Trophoblast cell (in vitro differentiated cells and primary cell): ENCODE results near the gene CD177. TPM values are rescaled to one million over a fixed set of nuclear protein-coding genes. Genes with fewer than 3 reads are reported as not detected.

ENCODE experiments used
- DNase-seq, 2 donors: peaks; one replicate each; pipeline ENCODE4 v3.0.0-alpha.2; 2016
- H2AFZ ChIP-seq: 2 replicates; pipeline ENCODE4 v1.6.1; 2013; ENCODE audit warnings: low read length, moderate library complexity, mild to moderate bottlenecking; ENCODE audit not compliant: insufficient read depth, poor library complexity
- H2AK5ac ChIP-seq: 2 replicates; pipeline ENCODE4 v1.6.1; 2013; ENCODE audit warnings: mild to moderate bottlenecking, low read length
- H2BK120ac ChIP-seq: 2 replicates; pipeline ENCODE4 v1.6.1; 2013; ENCODE audit warnings: low read length, mild to moderate bottlenecking, moderate library complexity; ENCODE audit not compliant: insufficient read depth, poor library complexity
- H2BK12ac ChIP-seq: 2 replicates; pipeline ENCODE4 v1.6.1; 2013; ENCODE audit warnings: mild to moderate bottlenecking, low read length, moderate library complexity
- H2BK5ac ChIP-seq: 2 replicates; pipeline ENCODE4 v1.6.1; 2013; ENCODE audit warnings: low read length, low read depth, moderate library complexity, mild to moderate bottlenecking; ENCODE audit not compliant: poor library complexity
- H3K14ac ChIP-seq: 2 replicates; pipeline ENCODE4 v1.6.1; 2013; ENCODE audit warnings: mild to moderate bottlenecking, low read length
- H3K18ac ChIP-seq: 2 replicates; pipeline ENCODE4 v1.6.1; 2013; ENCODE audit warnings: mild to moderate bottlenecking, low read length
- H3K23ac ChIP-seq: 2 replicates; pipeline ENCODE4 v1.6.1; 2013; ENCODE audit warnings: low read length
- H3K27ac ChIP-seq: 2 replicates; pipeline ENCODE4 v1.5.1; 2013; ENCODE audit warnings: low read depth, mild to moderate bottlenecking, inconsistent platforms, low read length, moderate library complexity
- H3K27me3 ChIP-seq: 2 replicates; pipeline ENCODE4 v1.6.1; 2013; ENCODE audit warnings: inconsistent platforms, mild to moderate bottlenecking, low read length, moderate library complexity; ENCODE audit not compliant: insufficient read depth
- H3K36me3 ChIP-seq, 2 experiments: 1 replicate in 1 of 2; 2 replicates in 1 of 2; pipeline ENCODE4 v1.6.1; 2013; ENCODE audit warnings: low read length in 2 of 2, mild to moderate bottlenecking in 2 of 2, moderate library complexity in 1 of 2; ENCODE audit not compliant: insufficient read depth in 2 of 2, control insufficient read depth in 1 of 2
- H3K4ac ChIP-seq: 2 replicates; pipeline ENCODE4 v1.6.1; 2013; ENCODE audit warnings: low read depth, mild to moderate bottlenecking, low read length, moderate library complexity
- H3K4me1 ChIP-seq, 2 experiments: 1 replicate in 1 of 2; 2 replicates in 1 of 2; pipeline ENCODE4 v1.6.1; 2013; ENCODE audit warnings: low read length in 2 of 2, mild to moderate bottlenecking in 2 of 2, moderate library complexity in 1 of 2; ENCODE audit not compliant: insufficient read depth in 2 of 2, control insufficient read depth in 1 of 2
- H3K4me2 ChIP-seq: 2 replicates; pipeline ENCODE4 v1.6.1; 2013; ENCODE audit warnings: inconsistent platforms, mild to moderate bottlenecking, low read length, moderate library complexity
- H3K4me3 ChIP-seq: 2 replicates; pipeline ENCODE4 v1.5.1; 2013; ENCODE audit warnings: mild to moderate bottlenecking, low read depth, low read length, inconsistent platforms
- H3K79me1 ChIP-seq: one replicate; pipeline ENCODE4 v1.6.1; 2013; ENCODE audit warnings: low read length
- H3K79me2 ChIP-seq: 2 replicates; pipeline ENCODE4 v1.6.1; 2013; ENCODE audit warnings: low read length, mild to moderate bottlenecking; ENCODE audit not compliant: control insufficient read depth, insufficient read depth, poor library complexity
- H3K9ac ChIP-seq: 2 replicates; pipeline ENCODE4 v1.6.1; 2013; ENCODE audit warnings: mild to moderate bottlenecking, low read length
- H3K9me3 ChIP-seq: 2 replicates; pipeline ENCODE4 v1.6.1; 2013; ENCODE audit warnings: low read depth, mild to moderate bottlenecking, control low read depth, inconsistent platforms, low read length; ENCODE audit not compliant: insufficient read depth
- H4K12ac ChIP-seq: 2 replicates; pipeline ENCODE4 v1.6.1; 2013; ENCODE audit warnings: low read depth, mild to moderate bottlenecking, low read length, moderate library complexity
- H4K8ac ChIP-seq: 2 replicates; pipeline ENCODE4 v1.6.1; 2013; ENCODE audit warnings: low read depth, mild to moderate bottlenecking, low read length, moderate library complexity
- H4K91ac ChIP-seq: one replicate; pipeline ENCODE4 v1.6.1; 2013; ENCODE audit warnings: low read depth, mild to moderate bottlenecking, low read length, moderate library complexity
- WGBS: extraction: QIAGEN DNeasy Blood & Tissue Kit; methylation state at CpG from one replicate; pipeline ENCODE4 v1.1.7; 2013; ENCODE audit warnings: missing lambda C conversion rate; ENCODE audit not compliant: insufficient read length, insufficient coverage; ENCODE audit errors: extremely low coverage; 5-methylcytosine and 5-hydroxymethylcytosine counted together
- polyA plus RNA-seq: library from polyadenylated mRNA; stranded (reverse); fragments of 200-250 nt; gene quantifications from 2 replicates; pipeline ENCODE4 v1.2.3, GENCODE V29; 2013

The CD177 gene
- polyA plus RNA-seq, result 6.0 and 6.9 TPM in 2 replicates

GRCh38 chr19:43353606-43354304 lies at the start of gene CD177:
TSS of gene CD177 (plus strand) at chr19:43353686. CDS start at chr19:43353715, 29 bp downstream.
- no peak within 1 kb of the TSS for H3K18ac ChIP-seq
- no peaks in the 10 kb centered on the region for H3K36me3 ChIP-seq
- H3K9me3 ChIP-seq, result no peaks in the 10 kb centered on the region
- no peaks in the 10 kb centered on the region for H3K79me2 ChIP-seq
- peaks cover 2 to 4% of the 10 kb centered on the region in 2 experiments for H3K4me1 ChIP-seq
- H2BK12ac ChIP-seq, result no peak within 1 kb of the TSS
- no peak within 1 kb of the TSS for H3K14ac ChIP-seq
- H4K12ac ChIP-seq, result no peak within 1 kb of the TSS
- no peaks in the 10 kb centered on the region for H3K79me1 ChIP-seq
- no peak within 1 kb of the TSS for H4K8ac ChIP-seq
- WGBS, result no CpG with 5 or more reads among the region's 27 CpGs
- no peak within 1 kb of the TSS for H3K4ac ChIP-seq
- no peak within 1 kb of the TSS for H3K9ac ChIP-seq
- H2AFZ ChIP-seq, result no peak within 1 kb of the TSS
- no peak within 1 kb of the TSS for H2BK120ac ChIP-seq
- no peak within 1 kb of the TSS for H3K4me3 ChIP-seq
- H4K91ac ChIP-seq, result no peak within 1 kb of the TSS
- no peak within 1 kb of the TSS for H2BK5ac ChIP-seq
- H3K27me3 ChIP-seq, result peaks cover 7% of the 10 kb centered on the region
- H3K23ac ChIP-seq, result no peak within 1 kb of the TSS
- peak within 1 kb of the TSS; percentile 25 for H3K4me2 ChIP-seq
- no peak within 1 kb of the TSS for H2AK5ac ChIP-seq
- DNase-seq, result no peak
- no peak within 1 kb of the TSS for H3K27ac ChIP-seq

- Histone ChIP-seq H4K91ac (no peak overlapping the region), H2BK120ac (no peak overlapping the region), H3K4me1 (no peaks in the 10 kb centered on the region), H3K27me3 (no peaks in the 10 kb centered on the region), H3K14ac (no peak overlapping the region), H3K27ac (no peak overlapping the region), H3K4me2 (no peak overlapping the region), H3K9ac (no peak overlapping the region), H3K36me3 (no peaks in the 10 kb centered on the region), H4K8ac (no peak overlapping the region), H4K12ac (no peak overlapping the region), H2AFZ (no peak overlapping the region), H2BK5ac (no peak overlapping the region), H3K79me2 (no peaks in the 10 kb centered on the region), H3K79me1 (no peaks in the 10 kb centered on the region), H3K4ac (no peak overlapping the region), H3K4me3 (no peak overlapping the region), H2AK5ac (no peak overlapping the region), H3K23ac (no peak overlapping the region), H3K9me3 (peaks cover 63% of the 10 kb centered on the region), H2BK12ac (no peak overlapping the region), H3K18ac (no peak overlapping the region)
- no peak for DNase-seq
- WGBS, result no CpG with 5 or more reads among the region's 5 CpGs
Observed at GRCh38 chr19:43305642-43306041, 47.8 kb upstream of the CD177 start.

- no peak overlapping the region for H3K23ac ChIP-seq
- no peaks in the 10 kb centered on the region for H3K36me3 ChIP-seq
- no peak overlapping the region for H3K4ac ChIP-seq
- H2BK5ac ChIP-seq, result no peak overlapping the region
- no peak overlapping the region for H3K18ac ChIP-seq
- H2AFZ ChIP-seq, result no peak overlapping the region
- no peaks in the 10 kb centered on the region for H3K79me1 ChIP-seq
- no CpG with 5 or more reads among the region's 1 CpG for WGBS
- H3K27ac ChIP-seq, result no peak overlapping the region
- no peaks in the 10 kb centered on the region for H3K79me2 ChIP-seq
- H2AK5ac ChIP-seq, result no peak overlapping the region
- H3K4me2 ChIP-seq, result no peak overlapping the region
- no peak overlapping the region for H4K12ac ChIP-seq
- no peaks in the 10 kb centered on the region for H3K4me1 ChIP-seq
- no peak overlapping the region for H3K14ac ChIP-seq
- no peak overlapping the region for H2BK12ac ChIP-seq
- no peaks in the 10 kb centered on the region for H3K27me3 ChIP-seq
- no peak overlapping the region for H4K8ac ChIP-seq
- peak; percentile 6 to 34 for DNase-seq
- no peak overlapping the region for H3K9ac ChIP-seq
- no peak overlapping the region for H2BK120ac ChIP-seq
- no peak overlapping the region for H3K4me3 ChIP-seq
- H3K9me3 ChIP-seq, result peaks cover 61% of the 10 kb centered on the region
- H4K91ac ChIP-seq, result no peak overlapping the region
Observed at GRCh38 chr19:43306097-43306496, 47.4 kb upstream of the CD177 start.

GRCh38 chr19:43308244-43308815 lies 45.2 kb upstream of the CD177 start:
- H4K91ac ChIP-seq, result no peak overlapping the region
- no peak overlapping the region for H4K12ac ChIP-seq
- no peak overlapping the region for H4K8ac ChIP-seq
- H3K27ac ChIP-seq, result no peak overlapping the region
- DNase-seq, result no peak
- H3K9ac ChIP-seq, result no peak overlapping the region
- no peaks in the 10 kb centered on the region for H3K79me1 ChIP-seq
- H3K18ac ChIP-seq, result no peak overlapping the region
- no peak overlapping the region for H3K4me3 ChIP-seq
- H3K4me1 ChIP-seq, result no peaks in the 10 kb centered on the region
- no peaks in the 10 kb centered on the region for H3K27me3 ChIP-seq
- H3K4me2 ChIP-seq, result no peak overlapping the region
- WGBS, result no CpG with 5 or more reads among the region's 5 CpGs
- H3K23ac ChIP-seq, result no peak overlapping the region
- H3K36me3 ChIP-seq, result no peaks in the 10 kb centered on the region
- no peak overlapping the region for H2AFZ ChIP-seq
- no peak overlapping the region for H3K14ac ChIP-seq
- H3K9me3 ChIP-seq, result peaks cover 48% of the 10 kb centered on the region
- no peak overlapping the region for H2BK12ac ChIP-seq
- H3K4ac ChIP-seq, result no peak overlapping the region
- H2BK5ac ChIP-seq, result no peak overlapping the region
- no peak overlapping the region for H2AK5ac ChIP-seq
- H3K79me2 ChIP-seq, result no peaks in the 10 kb centered on the region
- H2BK120ac ChIP-seq, result no peak overlapping the region
